Fibroblast of skin of right biceps (primary cell): ENCODE data around the gene MLKL.

Source experiments
- DNase-seq: peaks from one replicate; pipeline ENCODE4 v3.0.0-alpha.2; 2013

MLKL gene

GRCh38 chr16:74700438-74701225, at the start of gene MLKL:
Gene MLKL (minus strand): TSS chr16:74700862. CDS start chr16:74695757, 5,105 bp downstream.
- peak; percentile 55 for DNase-seq

DNA sequence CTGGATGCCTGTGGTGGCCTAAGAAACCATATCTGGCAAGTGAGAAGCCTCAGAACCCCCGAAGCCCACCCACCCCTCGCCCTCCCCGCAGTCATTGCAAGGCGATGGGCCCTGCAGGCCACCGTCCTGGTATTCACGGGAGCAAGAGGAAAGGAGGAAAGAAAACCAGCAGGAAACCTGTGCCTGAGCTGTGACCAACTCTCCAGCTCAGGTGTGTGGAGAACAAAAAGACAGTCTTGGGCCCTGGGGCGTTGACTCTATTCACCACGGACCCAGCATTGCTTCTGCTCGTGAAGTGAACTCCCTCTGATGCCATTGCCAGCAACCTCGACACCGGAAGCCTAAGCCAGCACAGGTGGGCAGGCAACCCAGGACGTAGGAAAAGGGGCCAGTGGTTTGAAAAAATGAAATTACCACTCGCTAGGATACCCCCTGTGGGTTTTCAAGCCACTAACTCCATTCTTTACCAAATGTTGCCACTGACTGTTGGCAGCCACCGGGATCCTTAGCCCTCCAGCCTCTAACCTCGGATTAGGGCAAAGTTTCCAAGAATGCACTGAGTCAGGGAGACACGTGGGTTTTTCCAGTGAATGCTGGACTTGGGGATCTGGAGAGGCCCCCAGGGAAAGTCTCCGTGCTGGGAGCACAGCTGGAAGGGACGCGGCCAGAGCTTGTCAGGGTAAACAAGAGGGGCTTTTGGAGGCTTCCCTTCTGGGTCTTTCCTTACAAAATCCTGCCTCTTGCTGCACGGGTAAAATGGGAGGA, 48.8 kb upstream of the MLKL start:
- no peak for DNase-seq

- DNase-seq, result no peak
Observed at GRCh38 chr16:74748616-74749026, 48.0 kb upstream of the MLKL start.

GRCh38 chr16:74747716-74748615, 47.3 kb upstream of the MLKL start:
- no peak for DNase-seq

DNA sequence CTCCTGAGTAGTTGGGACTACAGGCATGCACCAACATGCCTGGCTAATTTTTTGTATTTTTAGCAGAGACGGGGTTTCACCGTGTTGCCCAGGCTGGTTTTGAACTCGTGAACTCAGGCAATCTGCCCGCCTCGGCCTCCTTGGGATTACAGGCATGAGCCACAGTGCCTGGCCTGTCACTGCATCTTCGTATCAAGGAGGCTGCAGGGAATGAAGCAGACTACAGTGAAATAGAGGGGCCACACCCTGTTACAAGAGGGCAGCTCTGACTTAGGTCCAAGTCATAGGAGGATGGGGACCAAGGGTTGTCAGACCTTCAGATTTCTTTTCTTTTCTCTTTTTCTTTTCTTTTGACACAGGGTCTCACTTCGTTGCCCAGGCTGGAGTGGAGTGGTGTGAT, 45.3 kb upstream of the MLKL start:
- DNase-seq, result no peak

DNA sequence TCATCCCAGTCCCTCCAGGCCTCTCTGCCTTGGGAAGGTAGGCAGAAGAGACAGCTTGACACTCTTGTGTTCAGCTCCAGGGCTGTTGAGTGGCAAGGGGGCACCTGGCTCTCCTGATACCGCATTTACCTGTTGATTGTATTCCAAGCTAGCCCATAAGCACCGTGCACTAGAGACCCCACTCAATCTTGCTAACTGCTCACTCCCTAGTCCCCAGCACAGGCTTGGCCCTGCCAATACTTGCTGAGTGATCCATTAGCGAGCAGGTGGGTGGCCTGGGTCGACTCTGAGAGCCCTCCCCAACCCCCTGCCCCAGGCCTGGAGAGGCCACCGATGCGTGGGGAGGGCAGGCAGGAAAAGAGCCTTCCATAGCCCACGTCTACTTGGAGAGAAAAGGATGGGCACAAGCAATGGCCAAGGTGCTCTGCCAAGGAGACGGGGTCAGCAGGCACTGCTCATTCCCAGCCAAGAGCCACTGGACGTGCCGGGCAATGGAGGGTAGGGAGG, 44.5 kb upstream of the MLKL start:
- no peak for DNase-seq

GRCh38 chr16:74744566-74744965, 43.9 kb upstream of the MLKL start:
- DNase-seq, result no peak

DNA sequence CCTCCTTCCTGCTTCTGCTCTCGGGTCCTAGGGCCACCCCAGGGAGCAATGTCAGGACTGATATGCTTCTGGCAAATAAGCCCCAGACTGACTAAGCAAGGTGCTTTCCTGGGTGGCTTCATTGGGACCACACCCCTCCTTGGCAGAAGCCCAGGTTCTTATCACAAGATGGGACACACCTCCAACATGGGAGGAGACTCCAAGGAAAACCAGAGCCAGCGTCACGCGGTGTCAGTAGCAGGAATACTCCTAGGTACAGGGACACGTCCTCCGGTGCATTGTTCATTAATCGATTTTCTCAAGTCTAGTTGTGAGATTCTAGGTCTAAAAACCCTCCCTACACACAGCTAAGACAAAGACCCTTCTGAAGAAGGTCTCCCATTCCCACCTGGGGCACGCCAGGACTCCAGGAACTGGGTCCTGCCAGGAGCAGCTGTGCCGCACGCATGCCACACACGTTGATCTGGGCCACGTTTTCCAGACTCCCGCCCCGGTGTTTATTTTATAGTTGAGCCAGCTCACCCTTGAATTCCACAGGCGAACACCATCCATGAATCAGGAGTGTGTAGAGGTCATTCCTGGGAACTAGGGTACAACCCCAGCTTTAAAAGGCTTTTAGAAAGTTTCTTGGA, 43.1 kb upstream of the MLKL start:
- DNase-seq, result peak; percentile 55

GRCh38 chr16:74743045-74743667, 42.5 kb upstream of the MLKL start:
- no peak for DNase-seq

- DNase-seq, result no peak
Observed at GRCh38 chr16:74742051-74742481, 41.4 kb upstream of the MLKL start.

GRCh38 chr16:74740795-74741304, 40.2 kb upstream of the MLKL start:
- DNase-seq, result no peak

GRCh38 chr16:74739275-74739674, 38.6 kb upstream of the MLKL start:
- DNase-seq, result no peak

DNA sequence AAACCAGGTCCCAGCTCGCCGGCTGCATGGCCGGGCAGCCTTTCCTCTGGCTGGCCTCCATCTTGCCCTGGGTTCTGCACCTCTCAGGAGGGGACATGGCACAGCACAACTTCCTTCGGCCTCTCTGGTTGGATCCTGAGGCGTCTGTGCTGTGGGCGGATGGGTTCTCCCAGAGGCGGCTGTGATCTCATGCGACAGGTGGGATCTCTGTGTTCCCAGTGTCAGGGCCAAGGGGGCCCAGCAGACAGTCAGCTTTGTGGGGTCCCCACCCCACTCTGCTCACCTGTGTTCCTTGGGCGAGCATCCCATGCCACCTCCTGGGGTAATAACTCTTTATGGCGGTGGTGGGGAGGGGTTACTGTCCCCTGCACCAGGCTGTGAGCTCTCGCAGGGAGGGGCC, 38.2 kb upstream of the MLKL start:
- no peak for DNase-seq

DNA sequence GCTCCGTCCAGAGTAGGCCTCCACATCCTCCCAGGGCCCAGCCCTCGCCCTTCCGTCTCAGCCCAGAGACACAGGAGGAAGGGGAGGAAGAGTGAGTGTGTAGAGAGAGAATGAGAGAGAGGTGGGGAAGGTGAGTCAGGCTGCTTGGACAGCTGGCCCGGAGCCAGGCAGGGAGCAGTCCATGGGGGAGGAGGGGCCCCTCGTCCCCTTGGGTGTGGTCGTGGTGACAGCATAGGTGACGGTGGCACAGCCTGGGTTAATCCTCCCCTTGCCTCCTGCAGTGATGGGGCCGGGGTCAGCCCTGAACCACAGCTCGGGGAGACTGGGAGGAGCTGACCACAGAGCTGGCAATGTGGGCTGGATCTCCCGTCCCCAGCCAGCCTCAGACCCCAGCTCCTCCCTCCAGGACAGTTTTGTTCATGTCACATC, 37.5 kb upstream of the MLKL start:
- peak; percentile 30 for DNase-seq

DNA sequence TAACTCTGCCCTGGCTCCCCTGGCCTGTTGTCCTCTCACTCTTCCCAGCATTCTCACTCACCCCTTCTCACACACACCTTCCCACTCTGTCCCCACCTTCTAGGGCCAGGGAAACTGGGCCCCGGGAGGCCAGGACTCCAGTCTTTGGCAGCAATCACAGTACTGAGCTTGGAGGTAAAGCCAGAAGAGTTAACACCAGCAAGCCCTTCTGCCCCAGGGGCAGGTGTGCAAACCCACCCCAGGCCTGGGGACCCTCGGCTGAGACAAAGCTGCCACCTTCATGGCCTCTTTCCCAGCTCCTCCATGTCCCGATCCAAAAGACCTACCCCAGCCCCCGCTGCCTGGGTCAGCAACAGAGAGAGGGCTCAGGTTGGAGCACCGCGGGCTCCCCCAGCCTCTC, 36.9 kb upstream of the MLKL start:
- no peak for DNase-seq

DNA sequence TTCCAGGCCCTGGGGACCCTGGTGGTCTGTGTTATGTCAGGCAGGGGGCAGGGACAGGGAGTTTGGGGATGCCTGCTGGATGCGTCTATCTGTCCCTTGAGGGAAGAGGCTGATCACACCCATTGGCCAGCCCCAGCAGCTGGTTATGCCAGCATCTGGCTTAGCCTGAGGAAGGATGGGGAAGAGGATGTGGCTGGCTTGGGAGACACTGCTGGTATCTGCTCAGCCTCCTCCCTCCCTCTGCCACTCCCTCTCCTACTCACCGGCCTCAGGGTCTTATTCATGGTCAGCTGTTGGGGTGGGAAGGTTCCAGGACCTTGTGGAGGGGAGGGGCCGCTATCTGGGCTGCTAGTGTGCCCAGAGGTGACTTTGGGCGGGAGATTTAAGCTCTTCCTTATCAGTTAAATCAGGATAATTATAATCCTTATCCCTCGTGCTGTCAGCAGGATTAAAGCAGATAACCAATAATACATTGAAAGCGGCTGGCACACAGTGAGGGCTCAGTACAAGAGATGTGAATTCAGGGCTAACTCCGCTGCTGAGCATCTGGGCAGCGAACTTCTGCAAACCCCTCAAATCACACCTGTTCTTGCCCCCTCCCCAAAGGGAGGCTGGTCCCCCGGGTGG, 36.0 kb upstream of the MLKL start:
- DNase-seq, result no peak

DNA sequence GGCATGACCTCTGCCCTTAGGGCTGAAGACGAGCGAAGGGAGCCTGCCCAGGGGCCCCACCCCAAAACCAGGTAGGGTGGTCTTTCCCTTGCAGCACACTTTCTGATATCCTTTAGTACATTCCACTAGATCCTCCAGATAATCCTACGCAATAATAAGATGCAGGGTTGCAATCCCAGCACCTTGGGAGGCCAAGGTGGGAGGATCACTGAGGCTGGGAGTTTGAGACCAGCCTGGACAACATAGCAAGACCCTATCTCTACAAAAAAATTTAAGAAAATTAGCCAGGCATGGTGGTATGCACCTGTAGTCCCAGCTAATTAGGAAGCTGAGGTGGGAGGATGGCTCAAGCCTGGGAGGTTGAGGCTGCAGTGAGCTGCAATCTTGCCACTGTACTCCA, 34.9 kb upstream of the MLKL start:
- no peak for DNase-seq

- no peak for DNase-seq
Observed at GRCh38 chr16:74735162-74735452, 34.4 kb upstream of the MLKL start.

GRCh38 chr16:74734361-74735161, 33.9 kb upstream of the MLKL start:
- DNase-seq, result no peak

GRCh38 chr16:74732707-74733350, 32.2 kb upstream of the MLKL start:
- DNase-seq, result no peak
